ENCODE results near the gene NBPF1.
A peak's percentile ranks its signal among the peaks of the same experiment; 100 is the strongest.
"Not testable (repeated sequence)": the region's sequence is repeated elsewhere in the genome, so short reads cannot be mapped to it uniquely, and the experiment has no call there.

Gene NBPF1

DNA sequence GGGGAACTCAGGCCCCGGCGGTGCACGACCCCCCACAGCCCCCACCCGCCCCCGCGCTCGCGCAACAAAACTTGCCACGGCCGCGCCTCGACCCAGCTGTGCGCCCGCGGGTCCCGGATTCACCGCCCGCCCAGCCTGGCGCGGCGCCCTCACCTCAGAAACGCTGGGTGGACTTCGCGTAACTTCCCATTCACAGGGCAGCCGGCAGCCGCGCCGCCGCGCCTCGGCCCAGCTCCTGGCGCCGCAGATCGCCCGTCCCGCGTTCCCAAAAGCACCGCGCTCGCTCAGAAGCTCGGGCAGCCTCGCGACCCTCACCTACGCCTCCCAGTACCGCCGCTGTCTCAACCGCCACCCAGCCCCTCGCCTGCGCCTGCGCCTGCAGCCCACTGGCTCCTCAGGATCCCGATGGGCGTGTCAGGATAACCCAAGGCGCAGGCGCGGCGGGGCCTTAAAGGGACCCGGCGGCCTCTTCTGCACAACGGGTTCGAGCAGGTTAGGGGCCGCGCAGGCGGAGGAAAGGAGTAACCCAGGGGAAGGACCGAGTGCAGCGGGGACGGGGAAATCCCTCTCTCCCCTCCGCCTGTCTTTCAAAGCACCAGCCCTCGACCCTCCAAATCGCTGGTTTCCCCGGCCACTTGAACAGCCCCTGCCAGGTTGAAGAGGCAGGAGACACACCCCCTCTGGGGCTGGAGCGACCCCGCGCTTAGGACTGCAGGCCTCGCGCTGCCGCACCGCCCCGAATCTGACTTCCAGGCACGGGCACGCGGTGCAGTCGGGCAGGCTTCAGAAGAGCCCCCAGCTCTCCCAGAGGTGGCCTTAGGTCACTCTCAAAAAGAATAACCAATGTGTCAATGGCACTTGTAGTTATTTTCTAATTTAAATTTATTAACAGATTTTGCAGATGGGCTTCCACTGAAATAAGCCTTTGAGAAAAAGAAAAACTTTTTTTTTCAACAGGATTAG lies at the start of gene NBPF1:
NBPF1 (minus strand) TSS at position 380 of the 963 bp plus-strand sequence.
- DNase-seq (ENCODE audit: low read depth in 2 of 2): peak; percentile 85 to 96

DNA sequence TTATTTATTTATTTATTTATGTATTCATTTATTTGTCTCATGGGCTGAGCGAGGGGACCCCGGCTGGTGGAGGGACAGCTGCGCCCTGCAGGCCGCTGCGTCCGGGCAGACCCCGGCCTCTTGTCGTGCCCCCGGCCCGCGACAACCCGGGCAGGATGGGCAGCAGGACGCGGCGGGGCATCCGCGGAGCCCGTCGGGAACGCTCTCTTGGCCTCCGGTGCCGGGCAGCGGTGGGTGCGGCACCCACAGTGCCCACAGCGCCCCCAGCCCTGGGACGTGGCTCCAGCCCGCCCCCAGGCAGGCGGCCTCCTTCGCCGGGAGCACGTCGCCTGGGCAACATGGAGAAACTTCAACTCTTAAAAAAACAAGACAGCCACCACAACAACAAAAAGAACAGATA lies 44.9 kb upstream of the NBPF1 start:
- DNase-seq (ENCODE audit: low read depth in 2 of 2): not testable (repeated sequence)

DNA sequence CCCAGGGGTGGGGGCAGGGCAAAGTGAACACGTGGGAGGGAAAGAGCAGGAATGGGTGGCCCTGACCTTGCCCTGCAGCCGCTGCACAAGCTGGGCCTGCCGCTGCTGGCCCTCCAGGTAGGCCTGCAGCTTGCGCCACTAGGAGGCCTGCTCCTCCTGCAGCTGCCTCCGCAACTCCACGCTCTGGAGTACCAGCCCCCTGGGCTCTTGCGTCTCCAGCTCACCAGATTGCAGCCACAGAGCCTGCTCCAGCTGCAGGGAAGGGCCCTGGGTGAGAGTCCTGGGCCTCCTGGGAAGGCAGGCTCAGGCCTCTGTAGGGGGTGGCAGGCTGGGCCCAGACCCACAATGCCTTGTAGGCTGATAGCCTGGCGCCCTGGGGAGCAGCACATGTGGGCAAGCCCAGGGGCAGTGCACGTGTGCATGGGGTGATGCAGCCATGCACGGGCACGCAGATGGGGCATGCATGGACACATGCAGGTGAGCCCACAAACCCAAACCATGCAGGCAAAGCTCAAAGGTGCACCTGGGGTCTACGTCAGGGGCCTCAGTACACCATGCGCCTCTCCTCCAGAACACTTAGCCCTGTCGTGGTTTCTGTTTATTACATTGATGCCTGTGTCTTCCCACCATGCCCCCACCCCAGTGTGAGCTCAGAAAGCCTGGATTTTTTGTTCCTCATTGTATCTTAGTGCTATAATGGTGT lies 43.8 kb upstream of the NBPF1 start:
- not testable (repeated sequence) for DNase-seq (ENCODE audit: low read depth in 2 of 2)

DNA sequence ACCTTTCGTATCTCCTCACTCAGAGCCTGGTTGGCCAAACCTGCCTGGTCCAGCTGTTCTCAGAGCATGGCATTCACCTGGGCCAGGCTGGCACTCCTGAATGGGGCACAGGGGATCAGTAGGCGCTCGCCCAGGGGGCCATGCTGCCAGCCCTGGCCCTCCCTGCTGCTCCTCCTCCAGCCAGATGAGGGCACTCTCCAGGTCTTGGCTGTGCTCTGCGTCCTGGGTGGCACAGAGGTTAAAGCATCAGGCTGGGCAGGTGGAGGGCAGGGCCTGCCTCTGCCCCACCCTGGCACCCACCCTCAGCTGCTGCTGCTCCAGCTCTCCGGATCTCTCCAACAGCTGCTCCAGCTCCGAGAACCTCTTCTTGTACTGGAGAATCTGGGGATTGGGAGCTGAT lies 43.2 kb upstream of the NBPF1 start:
- not testable (repeated sequence) for DNase-seq (ENCODE audit: low read depth in 2 of 2)

DNA sequence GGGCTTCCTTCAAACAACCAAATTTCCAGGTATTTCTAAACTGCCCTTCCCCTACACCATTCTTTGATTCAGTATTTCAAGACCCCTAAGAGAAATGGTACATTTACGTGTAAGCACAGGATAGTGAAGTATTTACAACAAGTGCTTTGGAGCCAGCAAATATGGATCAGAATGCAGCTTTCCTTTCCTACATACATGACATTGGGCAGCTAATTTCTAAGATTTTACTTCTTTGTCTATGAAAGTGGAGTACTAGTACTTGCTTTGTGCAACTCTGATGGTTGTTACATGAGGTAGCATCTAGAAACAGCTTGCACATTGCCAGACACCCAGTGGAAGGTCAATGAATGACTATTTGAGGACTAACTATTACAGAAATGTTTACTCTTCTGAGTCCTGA lies 38.2 kb upstream of the NBPF1 start:
- not testable (repeated sequence) for DNase-seq (ENCODE audit: low read depth in 2 of 2)

DNA sequence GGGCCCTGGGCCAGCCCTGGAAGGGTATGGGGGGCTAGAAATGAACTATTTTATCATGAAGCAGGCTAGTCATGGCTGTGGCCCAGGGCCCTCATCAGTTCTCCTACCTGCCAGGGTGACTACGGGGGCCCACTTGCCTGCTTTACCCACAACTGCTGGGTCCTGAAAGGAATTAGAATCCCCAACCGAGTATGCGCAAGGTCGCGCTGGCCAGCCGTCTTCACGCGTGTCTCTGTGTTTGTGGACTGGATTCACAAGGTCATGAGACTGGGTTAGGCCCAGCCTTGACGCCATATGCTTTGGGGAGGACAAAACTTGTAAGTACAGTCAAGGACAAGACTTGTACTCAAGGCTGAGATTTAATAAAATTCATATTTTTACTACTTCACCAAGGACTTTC lies 36.6 kb upstream of the NBPF1 start:
- not testable (repeated sequence) for DNase-seq (ENCODE audit: low read depth in 2 of 2)

DNA sequence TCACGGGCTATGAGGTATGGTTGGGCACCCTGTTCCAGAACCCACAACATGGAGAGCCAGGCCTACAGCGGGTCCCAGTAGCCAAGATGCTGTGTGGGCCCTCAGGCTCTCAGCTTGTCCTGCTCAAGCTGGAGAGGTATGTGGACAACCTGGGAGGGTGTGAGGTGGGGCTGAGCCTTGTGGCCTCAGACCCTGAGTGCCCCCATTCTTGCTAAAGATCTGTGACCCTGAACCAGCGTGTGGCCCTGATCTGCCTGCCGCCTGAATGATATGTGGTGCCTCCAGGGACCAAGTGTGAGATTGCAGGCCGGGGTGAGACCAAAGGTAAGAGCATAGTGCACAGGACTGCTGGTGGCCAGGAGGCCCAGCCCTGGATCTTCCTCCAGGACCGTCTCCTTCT lies 36.0 kb upstream of the NBPF1 start:
- not testable (repeated sequence) for DNase-seq (ENCODE audit: low read depth in 2 of 2)

DNA sequence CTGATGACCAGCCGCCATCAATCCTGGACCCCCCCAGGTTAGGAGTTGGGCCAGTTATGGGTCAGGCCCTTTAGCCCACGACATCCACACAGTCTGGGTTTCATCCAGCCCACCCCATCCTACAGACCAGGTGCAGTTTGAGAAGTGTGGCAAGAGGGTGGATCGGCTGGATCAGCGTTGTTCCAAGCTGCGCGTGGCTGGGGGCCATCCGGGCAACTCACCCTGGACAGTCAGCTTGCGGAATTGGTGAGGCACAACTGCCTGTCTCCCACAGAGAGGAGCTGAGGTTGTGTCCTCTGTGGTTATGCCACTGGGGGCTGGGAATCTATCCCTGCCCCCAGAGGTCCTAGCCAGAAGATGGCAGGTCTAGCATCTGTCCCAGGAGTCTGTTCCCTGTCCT lies 35.4 kb upstream of the NBPF1 start:
- not testable (repeated sequence) for DNase-seq (ENCODE audit: low read depth in 2 of 2)

DNA sequence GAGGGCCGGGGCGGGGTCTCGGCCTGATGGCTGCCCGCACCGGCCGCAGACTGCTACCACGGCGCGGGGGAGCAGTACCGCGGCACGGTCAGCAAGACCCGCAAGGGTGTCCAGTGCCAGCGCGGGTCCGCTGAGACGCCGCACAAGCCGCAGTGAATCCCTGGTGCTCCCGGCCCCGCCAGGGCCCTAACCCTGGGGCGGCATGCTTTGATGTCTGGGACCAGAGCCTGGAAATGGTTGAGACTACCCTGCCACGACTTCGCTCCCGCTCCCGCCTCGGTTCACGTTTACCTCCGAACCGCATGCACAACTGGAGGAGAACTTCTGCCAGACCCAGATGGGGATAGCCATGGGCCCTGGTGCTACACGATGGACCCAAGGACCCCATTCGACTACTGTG lies 34.9 kb upstream of the NBPF1 start:
- DNase-seq (ENCODE audit: low read depth in 2 of 2): not testable (repeated sequence)

DNA sequence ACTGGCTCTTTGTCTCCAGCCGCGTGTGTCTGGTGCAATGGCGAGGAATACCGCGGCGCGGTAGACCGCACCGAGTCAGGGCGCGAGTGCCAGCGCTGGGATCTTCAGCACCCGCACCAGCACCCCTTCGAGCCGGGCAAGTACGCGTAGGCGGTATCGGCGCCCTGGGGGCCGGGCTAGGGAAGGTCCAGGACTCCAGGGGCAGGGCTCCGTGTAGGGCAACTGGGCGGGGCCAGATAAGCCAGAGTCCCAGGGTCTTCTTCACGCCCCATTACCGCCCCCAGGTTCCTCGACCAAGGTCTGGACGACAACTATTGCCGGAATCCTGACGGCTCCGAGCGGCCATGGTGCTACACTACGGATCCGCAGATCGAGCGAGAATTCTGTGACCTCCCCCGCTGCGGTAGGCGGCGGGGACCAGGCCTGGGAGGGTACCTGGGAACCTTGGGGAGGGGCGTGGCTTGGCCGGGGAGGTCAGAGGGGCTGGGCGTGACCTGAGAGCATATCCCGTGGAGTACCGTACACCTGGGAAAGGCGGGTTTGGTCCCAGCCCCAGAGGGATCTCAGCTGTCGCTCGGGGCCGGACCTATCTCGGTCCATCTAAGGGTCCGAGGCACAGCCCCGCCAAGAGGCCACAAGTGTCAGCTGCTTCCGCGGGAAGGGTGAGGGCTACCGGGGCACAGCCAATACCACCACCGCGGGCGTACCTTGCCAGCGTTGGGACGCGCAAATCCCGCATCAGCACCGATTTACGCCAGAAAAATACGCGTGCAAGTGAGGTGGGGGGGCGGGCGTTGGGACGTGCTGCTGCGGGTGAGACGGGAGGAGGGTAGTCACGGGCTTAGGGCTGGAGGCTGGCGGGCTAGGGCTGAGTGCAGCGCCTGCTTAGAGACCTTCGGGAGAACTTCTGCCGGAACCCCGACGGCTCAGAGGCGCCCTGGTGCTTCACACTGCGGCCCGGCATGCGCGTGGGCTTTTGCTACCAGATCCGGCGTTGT lies 34.1 kb upstream of the NBPF1 start:
- peak in 1 of 2 donors; percentile 40 for DNase-seq (ENCODE audit: low read depth in 2 of 2)

DNA sequence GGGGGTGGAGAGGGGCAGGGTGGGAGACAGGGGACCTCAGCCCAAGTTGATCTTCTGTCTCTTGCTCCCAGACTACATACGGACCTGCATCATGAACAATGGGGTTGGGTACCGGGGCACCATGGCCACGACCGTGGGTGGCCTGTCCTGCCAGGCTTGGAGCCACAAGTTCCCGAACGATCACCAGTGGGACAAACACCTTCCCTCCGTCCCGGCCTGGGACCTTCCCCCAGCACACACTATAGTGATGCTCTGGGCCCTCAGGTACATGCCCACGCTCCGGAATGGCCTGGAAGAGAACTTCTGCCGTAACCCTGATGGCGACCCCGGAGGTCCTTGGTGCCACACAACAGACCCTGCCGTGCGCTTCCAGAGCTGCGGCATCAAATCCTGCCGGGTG lies 33.4 kb upstream of the NBPF1 start:
- DNase-seq (ENCODE audit: low read depth in 2 of 2): not testable (repeated sequence)

DNA sequence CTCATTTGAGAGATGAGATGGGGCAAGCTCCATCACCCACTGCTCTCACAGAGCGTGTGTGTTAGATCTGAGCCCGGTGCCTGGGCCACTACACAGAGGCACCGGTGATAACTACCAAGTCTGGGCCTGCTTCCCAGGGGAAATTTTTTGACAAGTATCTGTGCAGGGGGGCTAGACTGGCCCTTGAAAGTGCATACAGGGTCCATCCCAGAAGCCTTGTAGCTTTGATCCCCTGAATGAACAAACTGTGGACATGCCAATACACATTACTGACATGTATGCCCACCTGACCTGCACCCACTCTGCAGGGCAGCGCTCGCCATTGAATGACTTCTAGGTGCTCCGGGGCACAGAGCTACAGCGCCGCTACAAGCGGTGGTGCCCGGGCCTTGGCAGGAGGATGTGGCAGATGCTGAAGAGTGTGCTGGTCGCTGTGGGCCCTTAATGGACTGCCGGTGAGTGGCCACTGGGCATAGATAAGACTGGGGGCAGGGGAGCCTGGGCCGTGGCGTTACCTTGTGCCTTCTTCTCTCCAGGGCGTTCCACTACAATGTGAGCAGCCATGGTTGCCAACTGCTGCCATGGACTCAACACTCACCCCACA lies 32.8 kb upstream of the NBPF1 start:
- not testable (repeated sequence) for DNase-seq (ENCODE audit: low read depth in 2 of 2)

DNA sequence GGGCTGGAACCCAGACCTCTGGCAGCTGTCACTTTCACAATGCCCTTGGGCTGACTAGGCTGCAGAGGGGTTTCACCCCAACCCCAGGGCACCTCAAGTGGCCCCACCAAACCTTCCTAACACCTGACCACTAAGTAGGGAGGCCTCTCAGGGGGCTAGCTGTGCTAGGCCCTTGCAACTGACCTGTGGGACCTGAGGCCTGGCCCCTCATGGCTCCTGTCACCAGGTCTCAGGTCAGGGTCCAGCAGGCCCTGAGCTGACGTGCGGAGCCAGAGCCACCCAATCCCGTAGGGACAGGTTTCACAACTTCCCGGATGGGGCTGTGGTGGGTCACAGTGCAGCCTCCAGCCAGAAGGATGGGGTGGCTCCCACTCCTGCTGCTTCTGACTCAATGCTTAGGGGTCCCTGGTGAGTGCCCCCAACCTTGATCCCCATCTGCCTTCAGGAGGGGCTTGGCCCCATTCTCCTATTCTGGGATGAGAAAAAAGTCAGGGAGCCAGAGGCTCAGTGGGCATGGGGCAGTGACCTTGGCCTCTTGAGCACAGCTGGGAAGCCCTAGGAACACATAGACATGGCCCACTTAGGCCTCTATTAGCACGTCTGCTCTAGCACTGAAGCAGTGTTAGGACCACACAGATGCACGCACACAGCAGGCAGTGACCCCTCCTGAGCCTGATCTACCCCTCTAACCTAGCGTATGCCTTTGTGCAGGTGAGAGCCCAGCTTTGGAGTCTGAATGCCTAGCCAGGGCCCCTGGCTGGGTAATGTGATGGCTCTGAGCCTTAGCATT lies 32.1 kb upstream of the NBPF1 start:
- not testable (repeated sequence) for DNase-seq (ENCODE audit: low read depth in 2 of 2)

DNA sequence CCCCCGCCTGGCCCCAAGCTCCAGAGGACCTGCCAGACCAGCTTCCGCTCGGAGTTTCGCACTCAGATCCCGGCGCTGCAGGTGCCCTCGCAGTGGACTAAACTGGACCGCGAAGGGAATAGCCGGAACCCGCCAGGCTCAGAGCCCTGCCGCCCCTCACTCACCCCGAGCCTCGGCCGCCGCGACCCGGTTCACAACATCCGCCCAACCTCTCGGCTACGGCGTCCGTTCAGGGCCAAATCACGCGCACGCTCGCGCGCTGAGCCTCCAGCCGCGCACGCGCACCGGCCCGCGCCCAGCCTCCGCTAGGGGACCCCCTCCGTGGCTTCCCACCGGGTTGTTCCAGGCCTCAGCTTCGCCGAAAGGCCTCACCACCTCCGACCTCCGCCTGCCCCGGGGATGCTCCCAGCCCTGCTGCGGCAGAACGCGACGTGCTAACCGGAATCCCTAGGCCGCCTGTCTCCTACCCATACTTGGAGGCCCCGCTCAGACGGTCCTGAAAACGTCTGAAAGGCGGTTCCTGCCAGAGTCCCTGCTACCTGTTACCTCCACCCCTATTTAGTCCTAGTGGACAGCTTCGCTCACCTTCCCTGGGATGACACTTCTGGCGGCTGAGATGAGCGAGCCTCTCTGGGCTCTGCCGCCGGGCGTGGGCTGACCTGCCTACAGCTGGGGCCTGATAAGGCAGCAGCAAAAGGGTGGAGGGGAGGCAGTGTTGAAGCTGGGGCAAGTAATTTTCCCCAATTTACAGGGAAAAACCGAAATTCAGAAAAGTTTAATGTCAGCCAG lies 31.3 kb upstream of the NBPF1 start:
- peak; percentile 96 to 100 for DNase-seq (ENCODE audit: low read depth in 2 of 2)

DNA sequence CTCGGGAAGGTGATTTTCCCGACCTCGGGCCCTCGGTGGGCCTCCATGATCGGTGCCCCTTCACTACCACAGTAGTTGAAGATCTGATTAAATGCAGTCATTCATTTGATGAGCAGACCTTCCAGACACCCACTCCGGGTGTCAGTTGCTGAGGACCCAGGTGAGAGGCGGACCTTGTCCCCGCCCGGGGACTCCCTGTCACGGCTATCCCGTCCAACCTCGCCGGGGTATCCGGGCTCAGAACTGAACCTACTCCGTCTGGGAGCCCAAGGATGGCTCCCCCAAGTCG lies 30.8 kb upstream of the NBPF1 start:
- DNase-seq (ENCODE audit: low read depth in 2 of 2): no peak

DNA sequence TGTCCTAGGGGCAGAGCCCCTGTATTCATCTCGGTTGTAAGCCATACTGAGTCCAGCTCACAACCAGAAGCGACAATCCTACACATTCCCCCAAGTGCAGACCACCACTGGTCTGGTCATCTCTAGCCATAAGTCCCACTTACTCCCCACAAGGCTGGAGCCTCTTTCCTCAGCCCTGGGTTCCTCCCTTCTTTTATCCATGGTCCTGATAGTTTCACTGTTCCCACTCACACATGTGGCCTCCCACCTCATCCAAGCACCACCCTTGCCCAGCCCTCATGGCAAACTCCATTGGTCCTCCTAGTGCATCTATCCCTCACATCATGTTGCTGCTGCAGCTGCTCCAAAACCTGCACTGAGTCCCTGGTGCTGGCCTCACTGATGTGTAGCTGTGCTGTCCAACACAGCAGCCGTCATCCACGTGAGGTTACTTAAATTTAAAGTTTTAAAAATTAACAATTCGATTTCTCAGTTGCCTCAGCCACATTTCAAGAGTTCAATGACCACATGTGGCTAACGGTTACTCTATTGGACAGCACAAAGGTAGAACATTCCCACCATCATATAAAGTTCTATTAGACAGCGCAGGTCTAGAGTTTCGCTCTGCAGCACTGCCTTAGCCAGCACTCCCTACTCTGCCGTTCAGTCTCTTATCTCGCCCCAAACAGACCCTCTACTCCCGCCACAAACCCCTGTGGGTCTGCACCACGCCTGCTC lies 30.3 kb upstream of the NBPF1 start:
- not testable (repeated sequence) for DNase-seq (ENCODE audit: low read depth in 2 of 2)

DNA sequence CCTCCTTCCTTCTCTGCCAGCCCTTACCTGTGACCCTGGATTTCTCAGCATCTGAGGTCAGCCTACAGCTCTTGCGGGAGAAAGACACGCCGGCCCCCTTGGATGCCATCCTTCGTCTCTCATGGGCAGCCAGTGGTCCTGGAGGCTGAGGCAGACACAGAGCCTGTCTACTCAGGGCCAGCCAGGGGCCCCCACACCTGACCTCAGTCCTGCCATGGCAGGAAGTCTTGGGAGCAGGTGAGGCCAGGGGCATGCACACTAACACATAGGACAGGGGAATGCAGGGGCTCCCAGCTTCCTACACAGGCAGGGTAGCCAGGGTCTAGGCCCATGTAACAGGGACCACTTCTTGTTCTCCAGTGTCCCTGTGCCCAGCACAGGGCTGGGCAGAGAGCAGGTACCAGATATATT lies 29.6 kb upstream of the NBPF1 start:
- not testable (repeated sequence) for DNase-seq (ENCODE audit: low read depth in 2 of 2)

DNA sequence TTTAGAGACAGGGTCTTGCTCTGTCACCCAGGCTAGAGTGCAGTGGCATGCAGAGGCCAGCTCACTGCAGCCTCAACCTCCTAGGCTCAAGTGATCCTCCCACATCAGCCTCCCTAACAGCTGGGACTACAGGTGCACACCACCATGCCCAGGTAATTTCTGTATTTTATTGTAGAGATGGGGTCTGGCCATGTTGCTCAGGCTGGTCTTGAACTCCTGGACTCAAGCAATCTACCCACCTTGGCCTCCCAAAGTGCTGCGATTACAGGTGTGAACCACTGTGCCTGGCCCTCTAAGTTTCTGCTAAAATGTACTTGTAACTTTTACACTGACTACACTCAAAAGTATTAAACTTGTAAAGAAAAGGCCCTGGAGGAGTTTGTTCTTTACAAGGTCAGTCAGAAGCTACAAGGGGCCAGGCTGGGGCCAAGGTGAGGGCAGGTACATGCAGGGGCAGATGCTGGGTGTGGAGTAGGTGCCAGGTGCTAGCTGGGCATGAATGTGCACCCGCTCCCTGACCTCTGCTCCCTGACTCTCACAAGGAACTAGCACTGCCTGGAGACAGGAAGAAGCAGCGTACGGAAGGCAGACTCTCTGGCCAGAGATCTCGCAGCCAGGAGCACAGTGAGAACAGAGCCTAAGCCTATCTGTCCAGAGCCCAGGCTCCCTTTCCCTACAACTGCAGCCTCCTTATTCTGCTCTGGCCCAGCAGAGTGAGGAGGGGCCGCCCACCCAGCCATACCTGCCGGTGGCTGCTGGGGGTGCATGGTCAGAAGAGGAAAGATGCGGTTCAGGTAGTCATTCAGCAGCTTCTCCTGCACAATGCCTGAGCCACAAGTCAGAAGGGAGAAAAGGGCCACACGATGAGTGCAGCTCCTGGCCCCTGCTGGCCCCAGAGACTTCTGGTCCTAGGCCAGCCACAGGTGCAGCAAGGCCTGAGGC lies 28.9 kb upstream of the NBPF1 start:
- DNase-seq (ENCODE audit: low read depth in 2 of 2): not testable (repeated sequence)

Measured in stimulated activated CD4-positive, alpha-beta T cell treated with anti-CD3 and anti-CD28 coated beads, Interleukin-15, amount 100 ng/mL, for 48 hours (primary cell).